PC-3 (cell line): ENCODE data around the gene IQSEC1.

Source experiments
- EZH2 ChIP-seq: fragments of 300-600 bp; sonication (generic); IDR thresholded peaks from one replicate; pipeline ENCODE4 v1.6.1; 2017; ENCODE audit warnings: antibody characterized with exemption, mild to moderate bottlenecking, low read length; ENCODE audit not compliant: unreplicated experiment
- EZH2phosphoT487 ChIP-seq: fragments of 300-600 bp; sonication (generic); IDR thresholded peaks from 2 replicates; pipeline ENCODE4 v1.6.1; 2018; ENCODE audit warnings: mild to moderate bottlenecking, antibody characterized with exemption, low read length, borderline replicate concordance
- TF ChIP-seq, protein P1 (sequence below): fragments of 300-600 bp; sonication (generic); conservative IDR thresholded peaks from 2 replicates; pipeline ENCODE4 v1.5.1; 2017; ENCODE audit warnings: antibody characterized with exemption, low read depth, mild to moderate bottlenecking, low read length

DNA sequence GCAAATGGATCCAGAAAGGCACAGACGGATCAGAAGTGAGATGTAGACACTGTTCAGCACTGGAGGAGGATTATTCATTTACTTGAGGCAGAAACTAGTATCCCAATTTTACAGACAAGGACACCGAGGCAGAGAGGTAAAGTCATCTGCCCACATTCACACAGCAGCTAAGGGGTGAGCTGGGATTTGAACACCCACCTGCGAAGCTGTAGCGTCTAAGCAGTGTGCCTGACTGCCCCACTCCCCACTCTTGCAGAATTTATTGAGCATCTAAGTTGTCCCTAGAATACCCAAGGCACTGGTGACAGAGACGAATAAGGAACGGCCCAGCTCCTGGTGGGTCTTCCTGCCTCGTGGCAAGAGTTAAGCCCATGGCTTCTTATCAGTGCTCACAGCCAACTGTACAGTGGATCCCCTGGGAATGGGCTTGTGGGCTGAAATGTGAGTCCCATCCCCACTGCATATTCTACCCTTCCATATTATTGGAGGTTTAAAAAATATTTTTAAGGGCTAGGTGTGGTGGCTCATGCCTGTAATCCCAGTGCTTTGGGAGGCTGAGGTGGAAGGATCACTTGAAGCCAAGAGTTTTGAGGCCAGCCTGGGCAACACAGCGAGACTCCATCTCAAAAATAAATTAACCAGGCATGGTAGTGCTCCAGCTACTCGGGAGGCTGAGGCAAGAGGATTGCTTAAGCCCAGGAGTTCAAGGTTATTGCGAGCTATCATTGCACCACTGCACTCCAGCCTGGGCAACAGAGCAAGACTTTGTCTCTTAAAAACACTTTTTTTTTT is 77.6 kb downstream of the IQSEC1 start:
- TF ChIP-seq, protein P1, sequence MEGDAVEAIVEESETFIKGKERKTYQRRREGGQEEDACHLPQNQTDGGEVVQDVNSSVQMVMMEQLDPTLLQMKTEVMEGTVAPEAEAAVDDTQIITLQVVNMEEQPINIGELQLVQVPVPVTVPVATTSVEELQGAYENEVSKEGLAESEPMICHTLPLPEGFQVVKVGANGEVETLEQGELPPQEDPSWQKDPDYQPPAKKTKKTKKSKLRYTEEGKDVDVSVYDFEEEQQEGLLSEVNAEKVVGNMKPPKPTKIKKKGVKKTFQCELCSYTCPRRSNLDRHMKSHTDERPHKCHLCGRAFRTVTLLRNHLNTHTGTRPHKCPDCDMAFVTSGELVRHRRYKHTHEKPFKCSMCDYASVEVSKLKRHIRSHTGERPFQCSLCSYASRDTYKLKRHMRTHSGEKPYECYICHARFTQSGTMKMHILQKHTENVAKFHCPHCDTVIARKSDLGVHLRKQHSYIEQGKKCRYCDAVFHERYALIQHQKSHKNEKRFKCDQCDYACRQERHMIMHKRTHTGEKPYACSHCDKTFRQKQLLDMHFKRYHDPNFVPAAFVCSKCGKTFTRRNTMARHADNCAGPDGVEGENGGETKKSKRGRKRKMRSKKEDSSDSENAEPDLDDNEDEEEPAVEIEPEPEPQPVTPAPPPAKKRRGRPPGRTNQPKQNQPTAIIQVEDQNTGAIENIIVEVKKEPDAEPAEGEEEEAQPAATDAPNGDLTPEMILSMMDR, result no peak
- TF ChIP-seq EZH2 (no peak), EZH2phosphoT487 (no peak)
